ENCODE data around the gene HIPK2. TPM values are rescaled to one million over a fixed set of nuclear protein-coding genes. Genes with fewer than 3 reads are reported as not detected.

HIPK2 gene
- total RNA-seq, 2 donors from 2014 or later = 49.4 to 68.5 TPM

DNA sequence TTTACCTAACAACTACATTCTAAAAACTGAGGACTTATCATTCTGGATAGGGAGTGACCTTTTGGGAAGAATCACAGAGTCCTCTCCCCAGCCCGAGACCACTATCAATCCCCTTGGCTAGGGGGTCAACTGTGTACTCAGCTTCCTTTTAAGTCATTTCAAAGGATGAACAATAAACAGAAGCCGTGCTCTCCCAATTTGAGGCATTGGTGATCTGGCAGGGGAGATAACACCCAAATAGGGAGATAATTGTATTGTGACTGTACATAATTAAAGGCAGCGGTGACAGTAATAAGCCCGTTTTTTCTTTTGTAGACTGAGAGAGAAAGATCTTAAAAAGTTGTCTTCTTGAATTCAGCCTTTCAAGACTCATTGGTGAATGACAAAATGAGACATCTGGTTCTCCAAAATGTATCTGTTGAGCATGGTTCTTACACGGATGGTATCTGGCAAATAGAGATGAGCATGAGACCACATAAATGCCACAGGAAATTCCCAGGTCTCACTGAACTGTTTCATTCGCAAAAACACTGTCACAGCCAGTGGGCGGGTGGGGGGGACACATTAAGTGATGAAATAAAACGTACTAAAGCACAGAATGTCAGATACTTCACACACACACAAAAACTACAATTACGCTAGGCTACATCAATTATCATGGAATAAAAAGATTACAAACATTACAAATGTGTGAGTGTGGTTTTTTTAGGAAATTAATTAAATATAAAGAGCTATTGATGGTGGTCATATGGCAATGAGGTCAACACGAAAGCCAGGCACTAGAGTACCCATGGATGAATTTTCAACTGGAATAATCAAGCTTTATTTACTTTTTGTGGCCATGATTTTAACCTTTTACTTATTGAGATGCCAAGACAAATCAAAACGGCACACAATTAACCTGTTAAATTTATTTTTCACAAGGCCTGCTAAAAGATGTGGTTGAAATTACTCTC, 108.4 kb downstream of the HIPK2 start:
- ATAC-seq (ENCODE audit: insufficient number of reproducible peaks, low FRiP score, low read depth) (no peak), DNase-seq (ENCODE audit: low spot score) (no peak)
- H3K9me3 ChIP-seq = no peaks in the 10 kb centered on the region
- H3K4me1 ChIP-seq (ENCODE audit: control insufficient read depth in 1 of 2, low read depth in 2 of 2) = no peaks in the 10 kb centered on the region
- H3K27me3 ChIP-seq (replicated peaks; ENCODE audit: insufficient read depth) = no peaks in the 10 kb centered on the region
- no peak overlapping the region for H3K4me3 ChIP-seq
- TF ChIP-seq, protein P1, sequence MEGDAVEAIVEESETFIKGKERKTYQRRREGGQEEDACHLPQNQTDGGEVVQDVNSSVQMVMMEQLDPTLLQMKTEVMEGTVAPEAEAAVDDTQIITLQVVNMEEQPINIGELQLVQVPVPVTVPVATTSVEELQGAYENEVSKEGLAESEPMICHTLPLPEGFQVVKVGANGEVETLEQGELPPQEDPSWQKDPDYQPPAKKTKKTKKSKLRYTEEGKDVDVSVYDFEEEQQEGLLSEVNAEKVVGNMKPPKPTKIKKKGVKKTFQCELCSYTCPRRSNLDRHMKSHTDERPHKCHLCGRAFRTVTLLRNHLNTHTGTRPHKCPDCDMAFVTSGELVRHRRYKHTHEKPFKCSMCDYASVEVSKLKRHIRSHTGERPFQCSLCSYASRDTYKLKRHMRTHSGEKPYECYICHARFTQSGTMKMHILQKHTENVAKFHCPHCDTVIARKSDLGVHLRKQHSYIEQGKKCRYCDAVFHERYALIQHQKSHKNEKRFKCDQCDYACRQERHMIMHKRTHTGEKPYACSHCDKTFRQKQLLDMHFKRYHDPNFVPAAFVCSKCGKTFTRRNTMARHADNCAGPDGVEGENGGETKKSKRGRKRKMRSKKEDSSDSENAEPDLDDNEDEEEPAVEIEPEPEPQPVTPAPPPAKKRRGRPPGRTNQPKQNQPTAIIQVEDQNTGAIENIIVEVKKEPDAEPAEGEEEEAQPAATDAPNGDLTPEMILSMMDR (IDR thresholded peaks at IDR 0.05) = no peak
- H3K27ac ChIP-seq = no peak overlapping the region
- peaks cover 3% of the 10 kb centered on the region for H3K36me3 ChIP-seq

DNA sequence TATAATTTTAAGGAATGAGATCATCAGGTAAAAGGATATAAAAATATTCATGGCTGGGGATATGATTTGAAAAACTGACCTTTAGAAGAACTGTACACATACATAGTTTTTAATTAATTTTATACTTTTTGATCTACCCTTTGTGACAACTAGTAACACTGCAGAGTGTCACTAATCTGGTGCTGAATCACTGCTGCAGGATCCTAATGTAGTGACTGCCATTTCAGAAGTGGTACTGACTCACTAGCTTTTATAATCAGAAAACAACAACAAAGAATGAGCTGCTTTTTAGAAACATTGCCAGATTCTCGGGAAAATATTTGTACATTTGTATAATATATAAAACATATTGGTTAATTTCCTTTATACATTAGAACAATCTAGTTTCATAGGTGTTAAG, 110.4 kb downstream of the HIPK2 start:
- Histone ChIP-seq H3K27me3 (replicated peaks; ENCODE audit: insufficient read depth) (no peaks in the 10 kb centered on the region), H3K9me3 (no peaks in the 10 kb centered on the region), H3K36me3 (peaks cover 3% of the 10 kb centered on the region), H3K27ac (no peak overlapping the region), H3K4me3 (no peak overlapping the region), H3K4me1 (ENCODE audit: control insufficient read depth in 1 of 2, low read depth in 2 of 2) (peaks cover 0 to 10% of the 10 kb centered on the region in 2 donors)
- DNase-seq (ENCODE audit: low spot score) (no peak), ATAC-seq (ENCODE audit: insufficient number of reproducible peaks, low FRiP score, low read depth) (no peak)
- TF ChIP-seq, protein P1 (IDR thresholded peaks at IDR 0.05) = no peak

DNA sequence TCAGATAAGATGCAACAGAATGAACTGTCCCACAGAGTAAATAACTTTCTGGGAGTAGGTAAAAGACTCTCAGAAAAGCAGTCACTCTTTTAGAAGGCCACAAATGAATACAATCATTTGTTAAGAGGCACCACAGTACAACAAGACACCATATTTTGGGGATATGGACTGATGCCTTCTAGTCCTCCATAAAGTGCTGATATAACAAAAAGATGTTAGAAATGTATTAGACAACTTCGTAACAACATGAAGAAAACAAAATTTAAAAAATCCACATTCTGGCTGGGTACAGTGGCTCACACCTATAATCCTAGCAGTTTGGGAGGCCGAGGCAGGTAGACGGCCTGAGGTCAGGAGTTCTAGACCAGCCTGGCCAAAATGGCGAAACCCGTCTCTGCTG, 111.3 kb downstream of the HIPK2 start:
- no peak for ATAC-seq (ENCODE audit: insufficient number of reproducible peaks, low FRiP score, low read depth)
- no peak for DNase-seq (ENCODE audit: low spot score)
- no peaks in the 10 kb centered on the region for H3K9me3 ChIP-seq
- TF ChIP-seq, protein P1 (IDR thresholded peaks at IDR 0.05) = no peak
- no peak overlapping the region for H3K27ac ChIP-seq
- no peaks in the 10 kb centered on the region for H3K27me3 ChIP-seq (replicated peaks; ENCODE audit: insufficient read depth)
- H3K4me3 ChIP-seq = no peak overlapping the region
- H3K36me3 ChIP-seq = peaks cover 3% of the 10 kb centered on the region
- H3K4me1 ChIP-seq (ENCODE audit: control insufficient read depth in 1 of 2, low read depth in 2 of 2) = peaks cover 0 to 18% of the 10 kb centered on the region in 2 donors

DNA sequence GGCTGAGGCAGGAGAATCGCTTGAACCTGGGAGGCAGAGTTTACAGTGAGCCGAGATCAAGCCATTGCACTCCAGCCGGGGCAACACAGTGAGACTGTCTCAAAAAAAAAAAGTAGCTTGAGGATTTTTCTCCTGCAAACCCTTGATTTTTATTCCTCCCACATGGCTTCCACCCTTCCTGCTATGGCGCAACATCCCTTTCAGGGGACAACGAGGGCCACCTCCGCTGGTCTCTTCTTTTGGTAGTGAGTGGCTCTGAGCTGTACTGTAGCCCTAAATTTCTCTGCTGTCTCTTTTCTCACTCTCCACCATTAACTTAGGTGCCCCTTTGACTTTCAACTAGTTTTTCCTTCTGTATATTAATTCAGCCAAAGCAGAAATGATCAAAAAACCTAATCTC, 113.4 kb downstream of the HIPK2 start:
- DNase-seq (ENCODE audit: low spot score) = no peak
- peaks cover 7 to 36% of the 10 kb centered on the region in 2 donors for H3K4me1 ChIP-seq (ENCODE audit: control insufficient read depth in 1 of 2, low read depth in 2 of 2)
- TF ChIP-seq, protein P1 (IDR thresholded peaks at IDR 0.05) = no peak
- ATAC-seq (ENCODE audit: insufficient number of reproducible peaks, low FRiP score, low read depth) = no peak
- no peak overlapping the region for H3K4me3 ChIP-seq
- H3K9me3 ChIP-seq = no peaks in the 10 kb centered on the region
- peaks cover 3% of the 10 kb centered on the region for H3K36me3 ChIP-seq
- H3K27ac ChIP-seq = no peak overlapping the region
- H3K27me3 ChIP-seq (replicated peaks; ENCODE audit: insufficient read depth) = no peaks in the 10 kb centered on the region

DNA sequence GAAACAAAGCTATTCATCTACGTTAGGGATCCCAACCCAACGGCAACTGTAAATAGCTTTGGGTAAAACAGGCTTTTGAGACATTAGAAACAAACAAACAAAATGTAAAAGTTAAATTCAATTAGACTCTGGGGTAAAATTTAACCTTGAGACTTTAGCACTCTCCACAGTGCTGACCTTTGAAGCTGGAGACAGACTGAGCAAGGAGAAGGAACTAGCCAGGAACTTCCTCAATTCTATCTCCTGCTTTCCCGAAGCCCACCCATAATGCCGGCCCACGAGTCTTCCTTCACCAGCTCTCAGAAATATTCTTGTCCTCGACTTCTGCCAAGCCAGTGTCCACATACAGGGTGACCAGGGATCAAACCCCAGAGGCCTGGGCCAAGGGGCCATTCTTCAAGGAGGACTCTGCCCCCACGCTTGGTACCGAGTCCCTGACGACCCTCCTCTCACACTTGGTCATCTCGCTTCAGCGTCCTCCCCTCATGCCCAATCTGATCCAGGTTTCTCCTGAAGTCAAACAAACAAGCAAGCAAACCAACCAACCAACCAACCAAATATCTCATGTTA, 114.1 kb downstream of the HIPK2 start:
- Histone ChIP-seq H3K4me1 (ENCODE audit: control insufficient read depth in 1 of 2, low read depth in 2 of 2) (peaks cover 7 to 43% of the 10 kb centered on the region in 2 donors), H3K4me3 (no peak overlapping the region), H3K36me3 (peaks cover 3% of the 10 kb centered on the region), H3K27ac (no peak overlapping the region), H3K9me3 (no peaks in the 10 kb centered on the region), H3K27me3 (replicated peaks; ENCODE audit: insufficient read depth) (no peaks in the 10 kb centered on the region)
- ATAC-seq (ENCODE audit: insufficient number of reproducible peaks, low FRiP score, low read depth) (no peak), DNase-seq (ENCODE audit: low spot score) (no peak)
- TF ChIP-seq, protein P1 (IDR thresholded peaks at IDR 0.05) = no peak
